ENCODE measurements around the gene TERB2. TPM values are rescaled to one million over a fixed set of nuclear protein-coding genes. Genes with fewer than 3 reads are reported as not detected.
"Not testable (repeated sequence)": the region's sequence is repeated elsewhere in the genome, so short reads cannot be mapped to it uniquely, and the experiment has no call there.

The TERB2 gene
- total RNA-seq, 1 experiment from 2014 or later, result not detected

GRCh38 chr15:45003731-45004410 is 47.4 kb downstream of the TERB2 start:
- BruUV-seq (replicated peaks); H4K20me1 ChIP-seq (ENCODE audit: insufficient read depth); H3K27ac ChIP-seq; intact Hi-C loops (cut with micrococcal nuclease; ENCODE audit: unreplicated experiment); H3K9me3 ChIP-seq (ENCODE audit: insufficient read depth, low read depth); DNase-seq; H2AFZ ChIP-seq; H3K9me2 ChIP-seq (ENCODE audit: insufficient read depth); H3K27me3 ChIP-seq (ENCODE audit: insufficient read depth, low read depth); H3K79me2 ChIP-seq (ENCODE audit: low read depth); H3K4me3 ChIP-seq; H3K4me2 ChIP-seq; H3K4me1 ChIP-seq (replicated peaks; ENCODE audit: insufficient read depth); H3K36me3 ChIP-seq (ENCODE audit: low read depth); H3F3A ChIP-seq (ENCODE audit: insufficient read depth, low read depth): not testable (repeated sequence)
- CTCF ChIA-PET, result interaction anchor here (0.6 kb wide), 1 partner anchor 70 kb away, joined by 5 read pairs; no protein-coding TSS in a partner anchor
- POLR2A ChIA-PET (ENCODE audit: unreplicated experiment), result interaction anchor here (0.6 kb wide), 1 partner anchor 19 kb away, joined by 3 read pairs; the partner anchor contains the start of gene SORD

DNA sequence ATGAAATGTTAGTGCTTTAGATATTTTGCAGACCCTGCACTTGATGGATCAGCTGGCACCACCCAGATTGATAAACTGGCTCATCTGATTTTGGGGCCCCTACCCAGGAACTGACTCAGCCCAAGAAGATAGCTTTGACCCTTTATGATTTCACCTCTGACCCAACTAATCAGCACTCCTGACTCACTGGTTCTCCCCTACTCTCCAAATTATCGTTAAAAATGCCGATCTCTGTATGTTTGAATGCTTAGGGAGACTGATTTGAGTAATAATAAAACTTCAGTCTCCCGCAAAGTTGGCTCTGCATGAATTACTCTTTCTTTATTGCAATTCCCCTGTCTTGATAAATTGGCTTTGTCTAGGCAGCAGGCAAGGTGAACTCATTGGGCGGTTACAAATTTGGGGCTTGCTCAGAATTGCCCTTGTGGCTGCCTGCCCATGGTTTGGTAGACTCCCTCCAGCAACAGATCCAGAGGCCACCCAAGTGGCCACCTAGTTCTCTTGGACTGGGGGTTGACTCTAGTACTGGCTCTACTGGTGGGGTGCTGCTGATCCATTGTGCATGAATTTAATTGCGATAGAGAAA is 48.2 kb downstream of the TERB2 start:
- not testable (repeated sequence) for DNase-seq

GRCh38 chr15:45009046-45009445 is 52.6 kb downstream of the TERB2 start:
- H2AFZ ChIP-seq, result no peak overlapping the region
- no peaks in the 10 kb centered on the region for H3F3A ChIP-seq (ENCODE audit: insufficient read depth, low read depth)
- no peaks in the 10 kb centered on the region for H4K20me1 ChIP-seq (ENCODE audit: insufficient read depth)
- H3K4me1 ChIP-seq (replicated peaks; ENCODE audit: insufficient read depth), result no peaks in the 10 kb centered on the region
- H3K79me2 ChIP-seq (ENCODE audit: low read depth), result no peaks in the 10 kb centered on the region
- peaks cover 17% of the 10 kb centered on the region; the same call in 1 of the 2 replicates for H3K27me3 ChIP-seq (ENCODE audit: insufficient read depth, low read depth)
- H3K9me3 ChIP-seq (ENCODE audit: insufficient read depth, low read depth), result no peaks in the 10 kb centered on the region
- CTCF ChIA-PET, result no interaction called here
- intact Hi-C loops (cut with micrococcal nuclease; ENCODE audit: unreplicated experiment), result no loop called here
- H3K4me2 ChIP-seq, result no peak overlapping the region
- H3K27ac ChIP-seq, result no peak overlapping the region
- no peaks in the 10 kb centered on the region for H3K36me3 ChIP-seq (ENCODE audit: low read depth)
- TF ChIP-seq, protein P1, sequence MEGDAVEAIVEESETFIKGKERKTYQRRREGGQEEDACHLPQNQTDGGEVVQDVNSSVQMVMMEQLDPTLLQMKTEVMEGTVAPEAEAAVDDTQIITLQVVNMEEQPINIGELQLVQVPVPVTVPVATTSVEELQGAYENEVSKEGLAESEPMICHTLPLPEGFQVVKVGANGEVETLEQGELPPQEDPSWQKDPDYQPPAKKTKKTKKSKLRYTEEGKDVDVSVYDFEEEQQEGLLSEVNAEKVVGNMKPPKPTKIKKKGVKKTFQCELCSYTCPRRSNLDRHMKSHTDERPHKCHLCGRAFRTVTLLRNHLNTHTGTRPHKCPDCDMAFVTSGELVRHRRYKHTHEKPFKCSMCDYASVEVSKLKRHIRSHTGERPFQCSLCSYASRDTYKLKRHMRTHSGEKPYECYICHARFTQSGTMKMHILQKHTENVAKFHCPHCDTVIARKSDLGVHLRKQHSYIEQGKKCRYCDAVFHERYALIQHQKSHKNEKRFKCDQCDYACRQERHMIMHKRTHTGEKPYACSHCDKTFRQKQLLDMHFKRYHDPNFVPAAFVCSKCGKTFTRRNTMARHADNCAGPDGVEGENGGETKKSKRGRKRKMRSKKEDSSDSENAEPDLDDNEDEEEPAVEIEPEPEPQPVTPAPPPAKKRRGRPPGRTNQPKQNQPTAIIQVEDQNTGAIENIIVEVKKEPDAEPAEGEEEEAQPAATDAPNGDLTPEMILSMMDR (conservative IDR thresholded peaks at IDR 0.05), result no peak
- no peak for TF ChIP-seq EZH2 (IDR thresholded peaks at IDR 0.05; ENCODE audit: low read depth)
- no peaks in the 10 kb centered on the region for H3K9me2 ChIP-seq (ENCODE audit: insufficient read depth)
- DNase-seq, result no peak
- POLR2A ChIA-PET (ENCODE audit: unreplicated experiment), result no interaction called here
- H3K4me3 ChIP-seq, result no peak overlapping the region
- BruUV-seq (replicated peaks), result no TSS peak

More for the DNA sequence above, 48.2 kb downstream of the TERB2 start:
- H3K4me3 ChIP-seq; H3K27me3 ChIP-seq (ENCODE audit: insufficient read depth, low read depth); H2AFZ ChIP-seq; intact Hi-C loops (cut with micrococcal nuclease; ENCODE audit: unreplicated experiment); H3K9me2 ChIP-seq (ENCODE audit: insufficient read depth); H3K4me1 ChIP-seq (replicated peaks; ENCODE audit: insufficient read depth); H4K20me1 ChIP-seq (ENCODE audit: insufficient read depth); POLR2A ChIA-PET (ENCODE audit: unreplicated experiment); CTCF ChIA-PET; H3K36me3 ChIP-seq (ENCODE audit: low read depth); H3K27ac ChIP-seq; BruUV-seq (replicated peaks); H3K9me3 ChIP-seq (ENCODE audit: insufficient read depth, low read depth); H3F3A ChIP-seq (ENCODE audit: insufficient read depth, low read depth); H3K4me2 ChIP-seq; H3K79me2 ChIP-seq (ENCODE audit: low read depth): not testable (repeated sequence)

DNA sequence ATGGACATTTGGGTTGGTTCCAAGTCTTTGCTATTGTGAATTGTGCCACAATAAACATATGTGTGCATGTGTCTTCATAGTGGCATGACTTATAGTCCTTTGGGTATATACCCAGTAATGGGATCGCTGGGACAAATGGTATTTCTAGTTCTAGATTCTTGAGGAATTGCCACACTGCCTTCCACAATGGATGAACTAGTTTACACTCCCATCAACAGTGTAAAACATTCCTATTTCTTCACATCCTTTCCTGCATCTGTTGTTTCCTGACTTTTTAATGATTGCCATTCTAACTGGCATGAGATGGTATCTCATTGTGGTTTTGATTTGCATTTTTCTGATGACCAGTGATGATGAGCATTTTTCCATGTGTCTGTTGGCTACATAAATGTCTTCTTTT is 58.6 kb downstream of the TERB2 start:
- H3K36me3 ChIP-seq (ENCODE audit: low read depth); DNase-seq; POLR2A ChIA-PET (ENCODE audit: unreplicated experiment); H3K9me3 ChIP-seq (ENCODE audit: insufficient read depth, low read depth); H3K4me2 ChIP-seq; H3K79me2 ChIP-seq (ENCODE audit: low read depth); H3K9me2 ChIP-seq (ENCODE audit: insufficient read depth); H3F3A ChIP-seq (ENCODE audit: insufficient read depth, low read depth); H3K27ac ChIP-seq; H3K4me1 ChIP-seq (replicated peaks; ENCODE audit: insufficient read depth); H2AFZ ChIP-seq; BruUV-seq (replicated peaks); H3K4me3 ChIP-seq; H4K20me1 ChIP-seq (ENCODE audit: insufficient read depth); intact Hi-C loops (cut with micrococcal nuclease; ENCODE audit: unreplicated experiment): not testable (repeated sequence)
- CTCF ChIA-PET, result interaction anchor here (0.8 kb wide), 1 partner anchor 103 kb away, joined by 3 read pairs; no protein-coding TSS in a partner anchor
- H3K27me3 ChIP-seq (ENCODE audit: insufficient read depth, low read depth), result peaks cover 22% of the 10 kb centered on the region

DNA sequence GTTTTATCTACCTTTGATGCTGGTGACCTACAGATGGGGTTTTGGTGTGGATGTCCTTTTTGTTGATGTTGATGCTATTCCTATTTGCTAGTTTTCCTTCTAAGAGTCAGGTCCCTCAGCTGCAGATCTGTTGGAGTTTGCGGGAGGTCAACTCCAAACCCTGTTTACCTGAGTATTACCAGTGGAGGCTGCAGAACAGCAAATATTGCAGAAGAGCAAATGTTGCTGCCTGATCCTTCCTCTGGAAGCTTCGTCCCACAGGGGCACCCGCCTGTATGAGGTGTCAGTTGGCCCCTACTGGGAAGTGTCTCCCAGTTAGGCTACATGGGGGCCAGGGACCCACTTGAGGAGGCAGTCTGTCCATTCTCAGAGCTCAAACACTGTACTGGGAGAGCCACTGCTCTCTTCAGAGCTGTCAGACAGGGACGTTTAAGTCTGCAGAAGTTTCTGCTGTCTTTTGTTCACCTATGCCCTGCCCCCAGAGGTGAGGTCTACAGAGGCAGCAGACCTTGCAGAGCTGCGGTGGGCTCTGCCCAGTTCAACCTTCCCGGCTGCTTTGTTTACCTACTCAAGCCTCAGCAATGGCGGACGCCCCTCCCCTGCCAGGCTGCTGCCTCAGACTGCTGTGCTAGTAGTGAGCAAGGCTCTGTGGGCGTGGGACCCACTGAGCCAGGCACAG is 63.9 kb downstream of the TERB2 start:
- H3K36me3 ChIP-seq (ENCODE audit: low read depth); DNase-seq; H4K20me1 ChIP-seq (ENCODE audit: insufficient read depth); H3K9me2 ChIP-seq (ENCODE audit: insufficient read depth); H3K4me2 ChIP-seq; POLR2A ChIA-PET (ENCODE audit: unreplicated experiment); CTCF ChIA-PET; H3K9me3 ChIP-seq (ENCODE audit: insufficient read depth, low read depth); H3K27me3 ChIP-seq (ENCODE audit: insufficient read depth, low read depth); BruUV-seq (replicated peaks); H3K27ac ChIP-seq; H3F3A ChIP-seq (ENCODE audit: insufficient read depth, low read depth); H2AFZ ChIP-seq; intact Hi-C loops (cut with micrococcal nuclease; ENCODE audit: unreplicated experiment); H3K4me3 ChIP-seq; H3K79me2 ChIP-seq (ENCODE audit: low read depth): not testable (repeated sequence)
- H3K4me1 ChIP-seq (replicated peaks; ENCODE audit: insufficient read depth), result peaks cover 11% of the 10 kb centered on the region

GRCh38 chr15:45020901-45021259 is 64.4 kb downstream of the TERB2 start:
- BruUV-seq (replicated peaks); H2AFZ ChIP-seq; H3F3A ChIP-seq (ENCODE audit: insufficient read depth, low read depth); POLR2A ChIA-PET (ENCODE audit: unreplicated experiment); H4K20me1 ChIP-seq (ENCODE audit: insufficient read depth); H3K4me2 ChIP-seq; H3K36me3 ChIP-seq (ENCODE audit: low read depth); H3K4me3 ChIP-seq; DNase-seq; intact Hi-C loops (cut with micrococcal nuclease; ENCODE audit: unreplicated experiment); H3K27ac ChIP-seq; CTCF ChIA-PET; H3K9me3 ChIP-seq (ENCODE audit: insufficient read depth, low read depth); H3K9me2 ChIP-seq (ENCODE audit: insufficient read depth); H3K27me3 ChIP-seq (ENCODE audit: insufficient read depth, low read depth); H3K79me2 ChIP-seq (ENCODE audit: low read depth): not testable (repeated sequence)
- H3K4me1 ChIP-seq (replicated peaks; ENCODE audit: insufficient read depth), result peaks cover 11% of the 10 kb centered on the region

All from PC-9 (cell line).